Measurements from ENCODE around the gene KCNK15. TPM values are rescaled to one million over a fixed set of nuclear protein-coding genes. Genes with fewer than 3 reads are reported as not detected.

KCNK15 gene
- polyA plus RNA-seq, 3 donors from 2014 or later: not detected

Other genes starting within 250 kb of the KCNK15 start
- 100 to 1,000 TPM; 180 to 266 (median 215) TPM for gene SERINC3, start 223.8 kb upstream of the KCNK15 start, polyA plus RNA-seq
- gene PKIG, start 163.3 kb upstream of the KCNK15 start, polyA plus RNA-seq: 1 to 10 TPM; 1.6 to 2.6 (median 1.8) TPM
- gene ADA, start 94.2 kb upstream of the KCNK15 start, polyA plus RNA-seq: 100 to 1,000 TPM in 2 of 3 donors, 10 to 100 TPM in 1; 96.9 to 150 (median 124) TPM
- gene CCN5, start 30.5 kb upstream of the KCNK15 start, polyA plus RNA-seq: not detected
- not detected for gene RIMS4, start 64.7 kb downstream of the KCNK15 start, polyA plus RNA-seq
- 100 to 1,000 TPM; 541 to 648 (median 556) TPM for gene YWHAB, start 139.8 kb downstream of the KCNK15 start, polyA plus RNA-seq
- under 1 TPM in 1 of 3 donors, not detected in 2; 0.99 TPM for gene PABPC1L, start 164.2 kb downstream of the KCNK15 start, polyA plus RNA-seq
- gene TOMM34, start 214.5 kb downstream of the KCNK15 start, polyA plus RNA-seq: 10 to 100 TPM; 13.4 to 30.0 (median 24.8) TPM
- 100 to 1,000 TPM; 122 to 256 (median 133) TPM for gene STK4, start 220.6 kb downstream of the KCNK15 start, polyA plus RNA-seq

Data from immature natural killer cell (primary cell).